ENCODE results near the gene ZNF705A. TPM values are rescaled to one million over a fixed set of nuclear protein-coding genes. Genes with fewer than 3 reads are reported as not detected.

The ZNF705A gene
- not detected in 2 replicates for total RNA-seq

GRCh38 chr12:8156845-8157244 lies at the start of gene ZNF705A:
Gene ZNF705A (plus strand): TSS chr12:8157015. CDS start chr12:8172626, 15,611 bp downstream.

GRCh38 chr12:8123124-8123912 lies 33.5 kb upstream of the ZNF705A start, which contains the start of gene CLEC4A:
Gene CLEC4A (plus strand): TSS chr12:8123617. CDS start chr12:8123879, 262 bp downstream.

GRCh38 chr12:8226992-8227731 lies 70.3 kb downstream of the ZNF705A start, which contains the start of gene FAM90A1:
Gene FAM90A1 (minus strand): TSS chr12:8227618. CDS start chr12:8224832, 2,786 bp downstream.

Other genes starting within 250 kb of the ZNF705A start
- gene SLC2A3, start 220.8 kb upstream of the ZNF705A start, total RNA-seq: 80.4 and 148 TPM in 2 replicates
- gene FOXJ2, start 124.3 kb upstream of the ZNF705A start, total RNA-seq: 3.5 and 3.7 TPM in 2 replicates
- gene C3AR1, start 90.7 kb upstream of the ZNF705A start, total RNA-seq: 0.14 and 0.18 TPM in 2 replicates
- gene NECAP1, start 74.7 kb upstream of the ZNF705A start, total RNA-seq: 29.9 and 32.0 TPM in 2 replicates
- gene CLEC4A, start 33.4 kb upstream of the ZNF705A start, total RNA-seq: 0.28 and 0.65 TPM in 2 replicates
- under 0.01 and 0.09 TPM in 2 replicates for gene FAM90A1, start 70.6 kb downstream of the ZNF705A start, total RNA-seq